ENCODE measurements around the gene HNRNPF.

Gene HNRNPF

GRCh38 chr10:43376046-43376635 lies 32.8 kb downstream of the HNRNPF start:
- no peak for DNase-seq (ENCODE audit: low spot score)

GRCh38 chr10:43375401-43376020 lies 33.5 kb downstream of the HNRNPF start:
- DNase-seq (ENCODE audit: low spot score), result no peak

GRCh38 chr10:43374194-43374593 lies 34.8 kb downstream of the HNRNPF start:
- DNase-seq (ENCODE audit: low spot score), result no peak

- no peak for DNase-seq (ENCODE audit: low spot score)
Measured at GRCh38 chr10:43373461-43373860, 35.5 kb downstream of the HNRNPF start.

- DNase-seq (ENCODE audit: low spot score), result no peak
Measured at GRCh38 chr10:43372765-43373361, 36.1 kb downstream of the HNRNPF start.

- DNase-seq (ENCODE audit: low spot score), result no peak
Measured at GRCh38 chr10:43371418-43371817, 37.6 kb downstream of the HNRNPF start, which contains the start of gene FXYD4. FXYD4 (plus strand) TSS chr10:43371636; CDS start chr10:43373747, 2,111 bp downstream.

- DNase-seq (ENCODE audit: low spot score), result no peak
Measured at GRCh38 chr10:43370671-43371215, 38.2 kb downstream of the HNRNPF start.

- no peak for DNase-seq (ENCODE audit: low spot score)
Measured at GRCh38 chr10:43369921-43370320, 39.1 kb downstream of the HNRNPF start.

GRCh38 chr10:43365001-43365400 lies 44.0 kb downstream of the HNRNPF start:
- DNase-seq (ENCODE audit: low spot score), result no peak

GRCh38 chr10:43362191-43362839 lies 46.7 kb downstream of the HNRNPF start:
- DNase-seq (ENCODE audit: low spot score), result no peak

GRCh38 chr10:43361547-43362190 lies 47.3 kb downstream of the HNRNPF start:
- no peak for DNase-seq (ENCODE audit: low spot score)

GRCh38 chr10:43360086-43360485 lies 48.9 kb downstream of the HNRNPF start:
- DNase-seq (ENCODE audit: low spot score), result no peak

GRCh38 chr10:43355749-43356371 lies 53.1 kb downstream of the HNRNPF start:
- no peak for DNase-seq (ENCODE audit: low spot score)

GRCh38 chr10:43354879-43355380 lies 54.1 kb downstream of the HNRNPF start:
- no peak for DNase-seq (ENCODE audit: low spot score)

GRCh38 chr10:43354330-43354635 lies 54.7 kb downstream of the HNRNPF start:
- DNase-seq (ENCODE audit: low spot score), result no peak

- DNase-seq (ENCODE audit: low spot score), result no peak
Measured at GRCh38 chr10:43353495-43354329, 55.3 kb downstream of the HNRNPF start.

- DNase-seq (ENCODE audit: low spot score), result no peak
Measured at GRCh38 chr10:43352951-43353350, 56.0 kb downstream of the HNRNPF start.

- DNase-seq (ENCODE audit: low spot score), result no peak
Measured at GRCh38 chr10:43351301-43351700, 57.7 kb downstream of the HNRNPF start.

- DNase-seq (ENCODE audit: low spot score), result no peak
Measured at GRCh38 chr10:43350686-43351085, 58.3 kb downstream of the HNRNPF start.

GRCh38 chr10:43350156-43350555 lies 58.8 kb downstream of the HNRNPF start:
- no peak for DNase-seq (ENCODE audit: low spot score)
